ENCODE results near the gene TRIM10. TPM values are rescaled to one million over a fixed set of nuclear protein-coding genes. Genes with fewer than 3 reads are reported as not detected.

Gene TRIM10, protein sequence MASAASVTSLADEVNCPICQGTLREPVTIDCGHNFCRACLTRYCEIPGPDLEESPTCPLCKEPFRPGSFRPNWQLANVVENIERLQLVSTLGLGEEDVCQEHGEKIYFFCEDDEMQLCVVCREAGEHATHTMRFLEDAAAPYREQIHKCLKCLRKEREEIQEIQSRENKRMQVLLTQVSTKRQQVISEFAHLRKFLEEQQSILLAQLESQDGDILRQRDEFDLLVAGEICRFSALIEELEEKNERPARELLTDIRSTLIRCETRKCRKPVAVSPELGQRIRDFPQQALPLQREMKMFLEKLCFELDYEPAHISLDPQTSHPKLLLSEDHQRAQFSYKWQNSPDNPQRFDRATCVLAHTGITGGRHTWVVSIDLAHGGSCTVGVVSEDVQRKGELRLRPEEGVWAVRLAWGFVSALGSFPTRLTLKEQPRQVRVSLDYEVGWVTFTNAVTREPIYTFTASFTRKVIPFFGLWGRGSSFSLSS
- under 1 TPM; 0.19 to 0.25 TPM for total RNA-seq

DNA sequence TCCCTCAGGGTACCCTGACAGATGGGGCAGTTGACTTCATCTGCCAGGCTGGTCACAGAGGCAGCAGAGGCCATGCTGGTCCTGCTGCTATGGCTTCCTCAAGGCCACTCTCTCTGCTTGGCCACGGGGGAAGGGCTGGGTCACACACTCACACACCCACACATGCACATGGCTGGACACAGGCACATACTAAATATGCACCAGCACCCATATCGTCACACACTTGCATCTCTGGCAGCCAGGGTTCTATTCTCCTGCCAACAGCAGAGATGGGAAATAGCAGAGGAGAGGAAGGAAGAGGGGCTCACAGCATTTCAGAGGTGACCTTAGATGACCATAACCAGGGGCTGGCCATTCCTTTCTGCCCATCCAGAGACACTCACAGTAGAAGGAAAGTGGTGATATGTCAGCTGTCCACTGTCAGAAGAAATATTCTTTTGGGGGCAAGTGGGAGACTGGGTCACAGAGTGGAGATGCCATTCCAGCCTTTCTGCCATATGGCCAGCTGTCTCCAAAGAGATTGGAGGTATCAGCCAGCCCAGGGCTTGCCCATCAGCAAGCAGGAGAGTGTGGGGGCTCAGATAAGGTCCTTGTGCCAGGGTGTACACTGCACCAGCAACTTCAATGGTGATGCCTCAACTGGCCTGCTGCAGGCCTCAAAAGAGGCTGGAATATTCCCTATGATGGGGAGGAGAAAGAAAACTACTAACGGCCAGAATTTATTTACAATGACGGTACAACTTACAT, at the start of gene TRIM10:
TRIM10 (minus strand) TSS at position 427 of the 747 bp plus-strand sequence; CDS start at position 74, 353 bp downstream.
- Mint-ChIP-seq H3K36me3 (ENCODE audit: low read depth) (no peaks in the 10 kb centered on the region), H3K4me1 (ENCODE audit: low read depth) (peaks cover 34% of the 10 kb centered on the region), H3K27ac (no peak within 1 kb of the TSS), H3K27me3 (ENCODE audit: low read depth) (peaks cover 16% of the 10 kb centered on the region), H3K9me3 (no peaks in the 10 kb centered on the region), H3K4me3 (no peak within 1 kb of the TSS)
- intact Hi-C loops (cut with micrococcal nuclease), result no loop called here
- DNase-seq, result no peak
- CTCF ChIA-PET, result no interaction called here

DNA sequence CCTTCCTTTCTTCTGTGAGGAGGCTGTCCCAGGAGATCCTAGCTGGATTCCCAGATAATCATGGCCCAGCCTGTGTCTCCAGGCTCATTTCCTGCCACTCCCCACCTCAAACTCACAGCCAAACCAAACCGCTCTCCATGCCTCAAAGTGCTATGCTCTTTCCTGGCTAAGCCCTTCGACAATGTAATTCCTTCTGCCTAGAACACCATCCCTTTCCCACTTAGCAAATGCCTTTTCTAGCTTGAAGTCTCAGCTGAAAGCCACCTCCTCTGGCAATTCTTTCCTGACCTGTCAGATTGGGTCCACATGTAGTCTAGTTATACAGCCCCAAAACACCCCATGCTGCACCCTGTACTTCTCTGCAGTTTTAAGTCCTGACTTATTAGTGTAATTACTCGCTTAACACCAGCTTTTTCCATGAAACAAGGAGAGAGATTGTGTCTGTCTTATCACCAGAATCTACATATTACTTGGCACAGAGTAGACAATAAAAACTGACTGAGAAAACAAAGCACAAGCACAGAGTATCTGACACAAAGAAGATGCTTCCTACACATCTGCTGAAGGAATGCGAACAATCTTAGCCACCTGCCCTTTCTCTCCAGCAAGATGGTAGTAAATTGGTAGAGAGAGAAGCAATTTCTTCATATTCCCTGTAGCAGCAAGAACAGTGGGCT, 46.7 kb upstream of the TRIM10 start:
- DNase-seq, result no peak
- Mint-ChIP-seq H3K9me3 (no peaks in the 10 kb centered on the region), H3K36me3 (ENCODE audit: low read depth) (peaks cover 12% of the 10 kb centered on the region), H3K4me1 (ENCODE audit: low read depth) (peaks cover 70% of the 10 kb centered on the region), H3K27ac (no peak overlapping the region), H3K27me3 (ENCODE audit: low read depth) (no peaks in the 10 kb centered on the region), H3K4me3 (no peak overlapping the region)
- CTCF ChIA-PET, result no interaction called here
- intact Hi-C loops (cut with micrococcal nuclease), result no loop called here

DNA sequence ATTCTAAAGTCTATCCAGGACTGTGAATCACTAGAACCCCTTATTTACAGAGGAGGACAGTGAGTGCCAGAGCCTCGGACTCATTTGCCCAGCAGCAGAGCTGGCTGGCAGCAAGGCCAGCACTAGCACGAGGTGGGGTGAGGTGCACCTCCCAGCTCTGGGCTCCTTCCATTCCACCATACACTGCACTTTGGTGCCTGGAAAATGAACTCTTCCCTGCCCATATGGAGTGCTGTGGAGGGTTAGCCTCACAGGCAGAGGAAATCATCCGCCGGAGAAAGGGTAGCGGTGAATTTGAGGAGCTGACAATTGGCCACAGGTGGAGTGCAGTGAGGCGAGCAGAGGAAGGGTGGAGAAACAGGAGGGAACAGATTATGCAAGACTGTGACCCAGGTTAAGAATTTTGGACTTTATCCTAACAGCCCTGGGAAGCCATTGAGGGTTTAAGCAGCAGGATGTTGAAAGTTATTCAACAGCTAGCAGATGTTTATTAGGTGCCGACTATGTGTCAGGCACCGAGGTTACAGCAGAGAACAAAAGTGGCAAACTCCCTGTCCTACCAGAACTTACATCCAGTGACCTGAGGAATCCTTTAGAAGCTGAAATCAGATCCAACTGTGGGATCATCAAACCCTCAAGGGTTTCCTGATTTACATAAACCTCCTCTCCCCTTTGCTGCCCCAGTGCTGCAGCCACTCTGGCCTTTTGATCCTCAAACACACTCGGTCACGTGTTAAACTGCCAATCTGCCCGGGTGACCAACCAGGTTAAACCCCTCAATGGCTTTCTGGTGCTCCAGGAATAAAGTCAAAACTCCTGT, 46.0 kb upstream of the TRIM10 start:
- peaks cover 72% of the 10 kb centered on the region for H3K4me1 Mint-ChIP-seq (ENCODE audit: low read depth)
- H3K4me3 Mint-ChIP-seq, result no peak overlapping the region
- H3K27me3 Mint-ChIP-seq (ENCODE audit: low read depth), result no peaks in the 10 kb centered on the region
- CTCF ChIA-PET, result interaction anchor here (1.2 to 2.2 kb wide), 2 partner anchors 13 to 191 kb away, joined by 3 to 5 read pairs; no protein-coding TSS in a partner anchor
- H3K36me3 Mint-ChIP-seq (ENCODE audit: low read depth), result peaks cover 7% of the 10 kb centered on the region
- no peak overlapping the region for H3K27ac Mint-ChIP-seq
- intact Hi-C loops (cut with micrococcal nuclease), result no loop called here
- H3K9me3 Mint-ChIP-seq, result no peaks in the 10 kb centered on the region
- no peak for DNase-seq

DNA sequence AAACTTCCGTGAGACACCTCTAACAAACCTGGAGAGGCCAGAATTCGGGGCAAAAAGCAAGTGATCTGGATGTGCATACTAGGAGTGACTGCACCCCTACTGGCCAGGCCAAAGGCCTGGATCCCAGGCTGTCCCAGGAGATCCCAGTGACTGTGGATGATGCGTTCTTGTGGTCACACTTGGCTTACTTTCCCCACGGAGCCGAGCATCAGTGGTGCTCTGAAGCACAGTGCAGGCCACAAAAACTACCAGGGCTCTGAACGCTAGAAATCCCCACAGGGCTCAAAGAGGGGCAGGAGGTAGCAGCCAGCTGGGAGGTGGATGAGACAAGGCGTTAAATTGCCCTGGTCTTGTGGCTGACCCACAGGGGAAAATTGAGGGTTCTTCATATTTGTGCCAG, 45.1 kb upstream of the TRIM10 start:
- Mint-ChIP-seq H3K9me3 (no peaks in the 10 kb centered on the region), H3K4me1 (ENCODE audit: low read depth) (peaks cover 68% of the 10 kb centered on the region), H3K36me3 (ENCODE audit: low read depth) (peaks cover 8% of the 10 kb centered on the region), H3K27me3 (ENCODE audit: low read depth) (no peaks in the 10 kb centered on the region), H3K4me3 (no peak overlapping the region), H3K27ac (no peak overlapping the region)
- DNase-seq, result no peak
- intact Hi-C loops (cut with micrococcal nuclease), result no loop called here
- CTCF ChIA-PET, result interaction anchor here (1.2 to 2.2 kb wide), 3 partner anchors 12 to 191 kb away, joined by 3 to 8 read pairs (median 5); no protein-coding TSS in a partner anchor

DNA sequence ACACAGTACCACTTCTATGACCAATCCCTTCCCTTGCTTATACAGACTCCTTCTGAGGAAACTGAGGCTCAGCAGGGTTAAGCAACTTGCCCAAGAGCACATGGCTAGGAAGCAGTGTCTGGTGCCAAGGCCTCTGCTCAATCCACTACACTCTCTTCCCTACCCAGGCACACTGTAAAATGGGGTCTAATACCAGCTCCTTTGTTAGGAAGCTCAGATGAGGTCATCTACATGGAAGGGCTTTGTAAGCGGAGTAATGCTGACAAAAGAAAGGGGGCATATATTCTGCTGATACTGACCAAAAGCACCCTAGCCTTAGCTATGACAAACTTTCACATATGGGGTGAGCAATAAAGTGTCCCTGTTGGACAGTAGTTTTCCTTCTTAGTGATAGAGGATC, 43.1 kb upstream of the TRIM10 start:
- DNase-seq, result no peak
- no peaks in the 10 kb centered on the region for H3K9me3 Mint-ChIP-seq
- peaks cover 11% of the 10 kb centered on the region for H3K36me3 Mint-ChIP-seq (ENCODE audit: low read depth)
- H3K4me3 Mint-ChIP-seq, result no peak overlapping the region
- peaks cover 54% of the 10 kb centered on the region for H3K4me1 Mint-ChIP-seq (ENCODE audit: low read depth)
- CTCF ChIA-PET, result interaction anchor here (1.0 kb wide), 2 partner anchors 12 to 15 kb away, joined by 3 to 4 read pairs; no protein-coding TSS in a partner anchor
- H3K27me3 Mint-ChIP-seq (ENCODE audit: low read depth), result no peaks in the 10 kb centered on the region
- intact Hi-C loops (cut with micrococcal nuclease), result no loop called here
- H3K27ac Mint-ChIP-seq, result no peak overlapping the region

DNA sequence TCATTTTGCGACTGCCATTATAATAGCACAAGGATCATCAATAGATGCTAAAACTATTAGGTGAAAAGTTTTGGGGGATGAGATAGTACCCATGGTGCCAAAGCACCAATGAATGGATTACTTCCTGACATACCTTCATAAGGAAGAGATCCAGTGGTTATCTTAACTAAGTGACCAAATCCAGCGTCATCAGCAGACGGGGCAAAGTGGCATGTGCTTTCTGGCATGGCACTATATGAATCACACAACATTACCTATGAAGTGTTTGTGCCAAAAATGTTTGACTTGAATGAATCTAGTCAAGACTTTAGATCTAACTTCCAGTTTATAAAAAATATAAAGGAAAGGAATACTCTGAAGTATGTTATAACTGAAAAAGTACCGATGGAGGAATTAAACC, 41.4 kb upstream of the TRIM10 start:
- no peak for DNase-seq
- H3K27me3 Mint-ChIP-seq (ENCODE audit: low read depth), result no peaks in the 10 kb centered on the region

DNA sequence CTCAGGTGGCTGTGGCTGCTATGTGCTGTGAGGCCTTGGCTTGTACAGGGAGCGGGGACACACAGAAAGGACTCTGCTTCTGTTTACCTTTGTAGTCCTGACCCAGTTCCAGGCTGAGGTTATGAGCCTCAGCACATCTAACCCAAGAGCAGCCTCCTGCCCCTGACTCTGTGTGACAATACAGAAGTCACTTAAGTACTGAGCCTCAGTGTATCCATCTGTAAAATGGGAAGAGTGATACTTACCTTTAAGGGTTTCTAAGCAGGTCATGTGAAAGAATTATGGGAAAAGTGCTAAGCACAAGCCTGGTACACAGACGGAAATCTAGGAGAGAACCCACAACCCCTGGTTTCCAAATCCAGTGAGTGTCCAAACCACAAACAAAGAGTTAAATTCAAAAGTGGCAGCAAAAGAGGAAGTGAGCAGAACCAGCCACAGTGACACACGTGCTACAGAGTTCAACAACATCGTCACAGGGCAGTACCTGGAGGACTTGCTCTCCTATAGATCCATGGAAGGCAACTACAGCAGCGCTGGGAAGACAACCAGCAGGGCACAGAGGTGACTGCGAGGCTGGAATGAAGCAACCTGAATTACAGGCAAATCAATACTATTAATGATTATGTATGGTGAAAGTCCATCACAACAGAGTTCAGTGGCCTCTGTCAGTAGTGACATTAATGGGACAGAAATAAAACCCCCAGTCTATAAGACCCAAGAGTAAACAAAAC, 39.7 kb upstream of the TRIM10 start:
- Mint-ChIP-seq H3K4me1 (ENCODE audit: low read depth) (peaks cover 26% of the 10 kb centered on the region), H3K36me3 (ENCODE audit: low read depth) (peaks cover 24% of the 10 kb centered on the region), H3K4me3 (no peak overlapping the region), H3K9me3 (no peaks in the 10 kb centered on the region), H3K27ac (no peak overlapping the region), H3K27me3 (ENCODE audit: low read depth) (no peaks in the 10 kb centered on the region)
- CTCF ChIA-PET, result no interaction called here
- intact Hi-C loops (cut with micrococcal nuclease), result no loop called here
- DNase-seq, result no peak

More for the DNA sequence above, 41.4 kb upstream of the TRIM10 start:
- no peak overlapping the region for H3K4me3 Mint-ChIP-seq
- H3K9me3 Mint-ChIP-seq, result no peaks in the 10 kb centered on the region
- H3K4me1 Mint-ChIP-seq (ENCODE audit: low read depth), result peaks cover 38% of the 10 kb centered on the region
- no peak overlapping the region for H3K27ac Mint-ChIP-seq
- H3K36me3 Mint-ChIP-seq (ENCODE audit: low read depth), result peaks cover 17% of the 10 kb centered on the region
- intact Hi-C loops (cut with micrococcal nuclease), result no loop called here
- CTCF ChIA-PET, result no interaction called here

DNA sequence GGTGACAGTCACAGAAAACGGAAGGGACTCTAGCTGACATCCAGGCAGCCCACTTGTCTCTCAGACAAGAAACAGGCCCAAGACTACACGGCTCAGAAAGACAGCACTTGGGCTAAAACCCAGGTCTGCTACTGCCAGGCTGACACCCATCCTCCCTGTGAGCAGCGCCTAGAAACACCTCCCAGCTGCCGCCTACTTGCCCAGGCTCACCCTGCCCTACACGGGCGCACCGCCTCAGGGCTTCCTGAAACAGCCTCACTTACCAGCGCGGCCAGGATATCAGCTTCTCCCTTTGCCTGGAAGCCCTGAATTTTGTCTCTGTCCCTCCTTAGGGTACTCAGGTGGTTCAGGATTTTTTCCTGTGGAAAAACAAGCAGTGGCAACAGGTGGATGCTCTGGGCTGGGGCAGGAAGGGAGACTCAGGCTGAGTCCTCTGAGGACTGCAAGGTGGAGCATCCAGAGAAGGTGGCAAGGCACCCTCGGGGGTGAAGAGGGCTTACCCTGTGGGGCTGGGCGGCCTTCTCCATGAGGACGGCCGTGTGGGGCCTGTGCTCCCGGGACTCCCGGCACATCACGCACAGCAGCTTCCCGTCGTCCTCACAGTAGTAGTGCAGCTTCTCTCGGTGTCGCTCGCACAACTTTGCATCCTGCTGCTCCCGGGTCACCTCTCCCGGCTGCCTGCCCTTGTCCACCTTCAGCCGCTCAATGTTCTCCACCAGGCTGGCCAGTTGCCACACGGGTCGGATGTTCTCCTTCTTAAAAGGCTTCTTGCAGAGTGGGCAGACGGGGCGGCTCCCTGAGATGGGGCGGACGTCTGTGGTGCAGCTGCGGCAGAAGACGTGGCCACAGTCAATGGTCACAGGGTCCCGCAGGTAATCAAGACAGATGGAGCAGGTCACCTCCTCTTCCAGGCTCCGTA, 37.4 kb upstream of the TRIM10 start:
- no peaks in the 10 kb centered on the region for H3K9me3 Mint-ChIP-seq
- no peaks in the 10 kb centered on the region for H3K27me3 Mint-ChIP-seq (ENCODE audit: low read depth)
- CTCF ChIA-PET, result no interaction called here
- peaks cover 19% of the 10 kb centered on the region for H3K4me1 Mint-ChIP-seq (ENCODE audit: low read depth)
- intact Hi-C loops (cut with micrococcal nuclease), result no loop called here
- no peak overlapping the region for H3K27ac Mint-ChIP-seq
- no peak for DNase-seq
- H3K36me3 Mint-ChIP-seq (ENCODE audit: low read depth), result peaks cover 27% of the 10 kb centered on the region
- no peak overlapping the region for H3K4me3 Mint-ChIP-seq

DNA sequence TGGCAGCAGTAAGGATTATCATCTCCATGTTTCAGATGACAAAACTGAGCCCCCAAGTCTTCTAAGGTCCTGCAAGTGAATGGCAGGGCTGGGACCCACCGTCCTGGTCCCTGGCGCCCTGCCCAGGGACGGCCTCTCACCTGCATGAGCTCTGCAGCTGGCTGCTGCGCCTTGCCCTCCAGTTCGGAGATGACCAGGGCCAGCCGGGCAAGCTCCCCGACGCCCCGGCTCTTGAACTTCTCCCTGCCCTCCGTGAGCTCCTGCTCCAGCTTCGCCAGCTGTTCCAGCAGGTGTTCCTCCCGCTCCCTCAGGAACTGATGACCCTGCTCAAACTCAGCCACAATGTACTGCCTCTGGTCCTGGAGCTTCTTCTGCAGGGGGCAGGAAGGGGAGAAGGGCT, 35.4 kb upstream of the TRIM10 start:
- Mint-ChIP-seq H3K4me1 (ENCODE audit: low read depth) (peaks cover 6% of the 10 kb centered on the region), H3K36me3 (ENCODE audit: low read depth) (peaks cover 27% of the 10 kb centered on the region), H3K27ac (no peak overlapping the region), H3K4me3 (no peak overlapping the region), H3K9me3 (no peaks in the 10 kb centered on the region), H3K27me3 (ENCODE audit: low read depth) (no peaks in the 10 kb centered on the region)
- CTCF ChIA-PET, result interaction anchor here (0.6 kb wide), 1 partner anchor 589 kb away, joined by 3 read pairs; no protein-coding TSS in a partner anchor
- intact Hi-C loops (cut with micrococcal nuclease), result no loop called here
- no peak for DNase-seq

DNA sequence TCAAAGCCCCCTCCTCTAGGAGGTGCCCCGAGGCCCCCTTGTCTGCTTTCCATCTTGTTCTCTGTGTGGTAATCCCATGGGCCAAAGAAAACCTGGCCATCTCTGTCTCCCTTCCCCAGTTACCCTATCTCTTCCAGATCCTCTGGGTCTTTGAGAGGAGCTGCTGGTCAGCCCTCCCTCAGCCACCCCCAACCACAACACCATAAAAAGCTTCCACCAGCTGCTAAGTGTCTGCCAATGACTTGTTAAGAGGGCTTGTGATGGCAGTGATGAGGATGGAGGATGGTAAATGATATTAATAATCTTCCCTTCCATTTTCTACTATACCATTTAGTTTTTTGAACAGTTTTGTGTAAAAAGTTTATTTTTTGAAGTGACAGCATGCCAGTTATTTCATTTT, 34.9 kb upstream of the TRIM10 start:
- H3K9me3 Mint-ChIP-seq, result no peaks in the 10 kb centered on the region
- no peak overlapping the region for H3K27ac Mint-ChIP-seq
- CTCF ChIA-PET, result interaction anchor here (0.5 kb wide), 1 partner anchor 189 kb away, joined by 4 read pairs; no protein-coding TSS in a partner anchor
- no peaks in the 10 kb centered on the region for H3K27me3 Mint-ChIP-seq (ENCODE audit: low read depth)
- DNase-seq, result no peak
- H3K36me3 Mint-ChIP-seq (ENCODE audit: low read depth), result peaks cover 25% of the 10 kb centered on the region
- intact Hi-C loops (cut with micrococcal nuclease), result no loop called here
- peaks cover 6% of the 10 kb centered on the region for H3K4me1 Mint-ChIP-seq (ENCODE audit: low read depth)
- H3K4me3 Mint-ChIP-seq, result no peak overlapping the region

Measured in activated naive CD4-positive, alpha-beta T cell treated with anti-CD3 and anti-CD28 coated beads for 36 hours (primary cell).